Panc1 (cell line): ENCODE measurements around the gene RIPK1. TPM values are rescaled to one million over a fixed set of nuclear protein-coding genes. Genes with fewer than 3 reads are reported as not detected.
"Not testable (repeated sequence)": the region's sequence is repeated elsewhere in the genome, so short reads cannot be mapped to it uniquely, and the experiment has no call there.

Experiments used
- ATAC-seq: fragments of 200-7000 bp; cut with Tn5 transposase; 2 replicates; pipeline ENCODE4 v1.9.1; 2020; ENCODE audit warnings: mild to moderate bottlenecking, moderate library complexity
- BruUV-seq: library from RNA; stranded (reverse); fragments of 400-500 nt; replicated peaks from 2 replicates; lab custom pipeline; 2021; lab: Mats Ljungman, UMichigan
- CTCF ChIA-PET: fragments of 300-600 bp; sonication (Branson Sonifier 250); formaldehyde crosslinking; loops from one replicate; lab custom pipeline; 2022; ENCODE audit warnings: antibody characterized with exemption; lab: Charles Lee
- POLR2A ChIA-PET: fragments of 300-600 bp; sonication (Branson Sonifier 250); formaldehyde crosslinking; loops from one replicate; lab custom pipeline; 2022; ENCODE audit warnings: antibody characterized with exemption; lab: Charles Lee
- DNase-seq: peaks from one replicate; pipeline ENCODE4 v3.0.0-alpha.2; 2010; ENCODE audit warnings: low read depth, low spot score
- H3K27ac ChIP-seq: 2 replicates; pipeline ENCODE4 v1.5.1; 2011; ENCODE audit warnings: mild to moderate bottlenecking, low read length, inconsistent platforms
- H3K27me3 ChIP-seq: fragments of 200-500 bp; sonication (Bioruptor generic); 2 replicates; pipeline ENCODE4 v1.6.0; 2014; ENCODE audit warnings: low read length, inconsistent platforms; ENCODE audit not compliant: control insufficient read depth, insufficient read depth
- H3K36me3 ChIP-seq: fragments of 200-500 bp; sonication (Bioruptor generic); 2 replicates; pipeline ENCODE4 v1.5.1; 2014; ENCODE audit warnings: inconsistent platforms, mild to moderate bottlenecking, low read length, moderate library complexity; ENCODE audit not compliant: control insufficient read depth, insufficient read depth
- H3K4me1 ChIP-seq: 2 replicates; pipeline ENCODE4 v1.5.1; 2011; ENCODE audit warnings: inconsistent platforms, mild to moderate bottlenecking, low read length, moderate library complexity; ENCODE audit not compliant: control insufficient read depth, insufficient read depth
- H3K4me3 ChIP-seq, 2 experiments: 2 replicates each; pipeline ENCODE4 v1.5.1; 2011 to 2012; ENCODE audit warnings: low read depth in 2 of 2, low read length in 2 of 2, mild to moderate bottlenecking in 2 of 2, inconsistent platforms in 1 of 2, moderate library complexity in 1 of 2
- H3K9me3 ChIP-seq: fragments of 200-500 bp; sonication (Bioruptor generic); 2 replicates; pipeline ENCODE4 v1.5.1; 2014; ENCODE audit warnings: low read depth, mild to moderate bottlenecking, inconsistent platforms, low read length, moderate library complexity; ENCODE audit not compliant: control insufficient read depth, insufficient read depth
- POLR2AphosphoS5 ChIP-seq: IDR thresholded peaks from 2 replicates; pipeline ENCODE4 v1.6.1; 2012; ENCODE audit warnings: mild to moderate bottlenecking, low read depth, low read length, moderate library complexity
- SIN3A ChIP-seq: IDR thresholded peaks from 2 replicates; pipeline ENCODE4 v1.6.1; 2012; ENCODE audit warnings: low read depth, mild to moderate bottlenecking, low read length, moderate library complexity, borderline replicate concordance; ENCODE audit not compliant: insufficient read depth
- TCF7L2 ChIP-seq: IDR thresholded peaks from 2 replicates; pipeline ENCODE4 v1.6.1; 2011; ENCODE audit warnings: mild to moderate bottlenecking, low read depth, low read length, inconsistent platforms
- in situ Hi-C: cut with HindIII; loops from 2 replicates; pipeline ENCODE4 v1.10.0; 2016; ENCODE audit warnings: low sequenced_read_pairs, low pct_unique_long_range_greater_than_20kb
- intact Hi-C: fragments of 100-400 bp; cut with micrococcal nuclease; formaldehyde crosslinking; loops from one replicate; pipeline ENCODE4 v1.10.0; 2022; ENCODE audit not compliant: unreplicated experiment
- total RNA-seq: library from RNA; stranded (reverse); gene quantifications from one replicate; pipeline ENCODE4 v1.2.1, GENCODE V29; 2021; ENCODE audit not compliant: unreplicated experiment
- TF ChIP-seq, protein P1 (sequence below): fragments of 450-650 bp; IDR thresholded peaks from 2 replicates; pipeline ENCODE4 v1.5.1; 2017; ENCODE audit warnings: mild to moderate bottlenecking
- TF ChIP-seq, protein P2 (sequence below), 2 experiments: IDR thresholded peaks; 2 replicates each; pipeline ENCODE4 v1.6.1; 2011 to 2012; ENCODE audit warnings: low read depth in 2 of 2, control low read depth in 1 of 2, low read length in 1 of 2, mild to moderate bottlenecking in 1 of 2, moderate library complexity in 1 of 2; ENCODE audit not compliant: insufficient read depth in 1 of 2

RIPK1 gene
- total RNA-seq, 1 experiment from 2014 or later, result 31.6 TPM

DNA sequence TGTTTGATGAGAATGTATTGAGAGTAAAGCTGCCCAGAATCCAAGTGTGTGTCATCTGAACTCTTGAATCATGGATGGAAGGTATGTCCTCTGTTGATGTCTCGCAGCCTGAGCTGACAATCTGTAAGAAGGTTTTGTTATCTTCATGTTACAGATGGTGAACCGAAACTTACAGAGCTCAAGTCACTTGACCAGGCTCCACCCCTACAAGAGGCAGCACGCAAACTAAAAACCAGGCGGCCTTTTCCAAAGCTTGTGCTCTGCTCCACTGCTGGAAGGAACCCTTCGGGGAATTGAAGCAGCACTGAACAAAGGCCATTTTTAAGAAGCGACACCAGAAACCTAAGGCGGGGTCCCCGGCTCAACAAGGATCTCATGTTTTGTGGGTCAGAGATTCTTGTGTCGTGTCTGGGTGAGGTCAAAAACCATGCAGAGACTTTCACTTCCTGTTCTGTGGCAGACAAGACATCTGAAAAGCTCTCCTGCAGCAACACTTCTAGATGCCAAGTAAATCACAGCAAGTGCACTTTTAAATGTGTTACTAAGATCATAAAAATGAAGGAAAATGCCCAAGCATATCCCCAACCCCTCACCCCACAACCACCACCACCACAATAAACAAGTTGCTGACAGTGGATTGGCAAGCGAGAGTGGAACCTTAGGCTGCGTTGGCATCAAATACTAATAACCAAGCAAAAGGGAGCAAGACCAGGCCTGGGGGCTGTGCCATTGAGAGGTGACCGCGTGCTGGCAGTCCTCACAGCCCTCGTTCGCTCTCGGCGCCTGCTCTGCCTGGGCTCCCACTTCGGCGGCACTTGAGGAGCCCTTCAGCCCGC lies 41.3 kb upstream of the RIPK1 start:
- Histone ChIP-seq H3K9me3 (no peaks in the 10 kb centered on the region), H3K36me3 (no peaks in the 10 kb centered on the region), H3K27ac (no peak overlapping the region), H3K4me3 (no peak overlapping the region), H3K27me3 (no peaks in the 10 kb centered on the region), H3K4me1 (0 out of 2 replicates have a peak, but pooled peaks cover 4% of the 10 kb centered on the region)
- no TSS peak for BruUV-seq
- DNase-seq (no peak), ATAC-seq (no peak)
- ChIA-PET CTCF (interaction anchor here (0.6 kb wide), 1 partner anchor 271 kb away, joined by 3 read pairs; no protein-coding TSS in a partner anchor), POLR2A (no interaction called here)
- TF ChIP-seq, protein P1, sequence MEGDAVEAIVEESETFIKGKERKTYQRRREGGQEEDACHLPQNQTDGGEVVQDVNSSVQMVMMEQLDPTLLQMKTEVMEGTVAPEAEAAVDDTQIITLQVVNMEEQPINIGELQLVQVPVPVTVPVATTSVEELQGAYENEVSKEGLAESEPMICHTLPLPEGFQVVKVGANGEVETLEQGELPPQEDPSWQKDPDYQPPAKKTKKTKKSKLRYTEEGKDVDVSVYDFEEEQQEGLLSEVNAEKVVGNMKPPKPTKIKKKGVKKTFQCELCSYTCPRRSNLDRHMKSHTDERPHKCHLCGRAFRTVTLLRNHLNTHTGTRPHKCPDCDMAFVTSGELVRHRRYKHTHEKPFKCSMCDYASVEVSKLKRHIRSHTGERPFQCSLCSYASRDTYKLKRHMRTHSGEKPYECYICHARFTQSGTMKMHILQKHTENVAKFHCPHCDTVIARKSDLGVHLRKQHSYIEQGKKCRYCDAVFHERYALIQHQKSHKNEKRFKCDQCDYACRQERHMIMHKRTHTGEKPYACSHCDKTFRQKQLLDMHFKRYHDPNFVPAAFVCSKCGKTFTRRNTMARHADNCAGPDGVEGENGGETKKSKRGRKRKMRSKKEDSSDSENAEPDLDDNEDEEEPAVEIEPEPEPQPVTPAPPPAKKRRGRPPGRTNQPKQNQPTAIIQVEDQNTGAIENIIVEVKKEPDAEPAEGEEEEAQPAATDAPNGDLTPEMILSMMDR, result no peak
- TF ChIP-seq TCF7L2, result no peak
- TF ChIP-seq POLR2AphosphoS5, result no peak
- TF ChIP-seq, protein P2, sequence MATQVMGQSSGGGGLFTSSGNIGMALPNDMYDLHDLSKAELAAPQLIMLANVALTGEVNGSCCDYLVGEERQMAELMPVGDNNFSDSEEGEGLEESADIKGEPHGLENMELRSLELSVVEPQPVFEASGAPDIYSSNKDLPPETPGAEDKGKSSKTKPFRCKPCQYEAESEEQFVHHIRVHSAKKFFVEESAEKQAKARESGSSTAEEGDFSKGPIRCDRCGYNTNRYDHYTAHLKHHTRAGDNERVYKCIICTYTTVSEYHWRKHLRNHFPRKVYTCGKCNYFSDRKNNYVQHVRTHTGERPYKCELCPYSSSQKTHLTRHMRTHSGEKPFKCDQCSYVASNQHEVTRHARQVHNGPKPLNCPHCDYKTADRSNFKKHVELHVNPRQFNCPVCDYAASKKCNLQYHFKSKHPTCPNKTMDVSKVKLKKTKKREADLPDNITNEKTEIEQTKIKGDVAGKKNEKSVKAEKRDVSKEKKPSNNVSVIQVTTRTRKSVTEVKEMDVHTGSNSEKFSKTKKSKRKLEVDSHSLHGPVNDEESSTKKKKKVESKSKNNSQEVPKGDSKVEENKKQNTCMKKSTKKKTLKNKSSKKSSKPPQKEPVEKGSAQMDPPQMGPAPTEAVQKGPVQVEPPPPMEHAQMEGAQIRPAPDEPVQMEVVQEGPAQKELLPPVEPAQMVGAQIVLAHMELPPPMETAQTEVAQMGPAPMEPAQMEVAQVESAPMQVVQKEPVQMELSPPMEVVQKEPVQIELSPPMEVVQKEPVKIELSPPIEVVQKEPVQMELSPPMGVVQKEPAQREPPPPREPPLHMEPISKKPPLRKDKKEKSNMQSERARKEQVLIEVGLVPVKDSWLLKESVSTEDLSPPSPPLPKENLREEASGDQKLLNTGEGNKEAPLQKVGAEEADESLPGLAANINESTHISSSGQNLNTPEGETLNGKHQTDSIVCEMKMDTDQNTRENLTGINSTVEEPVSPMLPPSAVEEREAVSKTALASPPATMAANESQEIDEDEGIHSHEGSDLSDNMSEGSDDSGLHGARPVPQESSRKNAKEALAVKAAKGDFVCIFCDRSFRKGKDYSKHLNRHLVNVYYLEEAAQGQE (IDR thresholded peaks at IDR 0.05; ENCODE audit: insufficient read depth in 1 of 2, low read depth in 2 of 2, low read length in 1 of 2), result no peak
- no peak for TF ChIP-seq SIN3A
- intact Hi-C loops (no loop called here), in situ Hi-C loops (no loop called here)

DNA sequence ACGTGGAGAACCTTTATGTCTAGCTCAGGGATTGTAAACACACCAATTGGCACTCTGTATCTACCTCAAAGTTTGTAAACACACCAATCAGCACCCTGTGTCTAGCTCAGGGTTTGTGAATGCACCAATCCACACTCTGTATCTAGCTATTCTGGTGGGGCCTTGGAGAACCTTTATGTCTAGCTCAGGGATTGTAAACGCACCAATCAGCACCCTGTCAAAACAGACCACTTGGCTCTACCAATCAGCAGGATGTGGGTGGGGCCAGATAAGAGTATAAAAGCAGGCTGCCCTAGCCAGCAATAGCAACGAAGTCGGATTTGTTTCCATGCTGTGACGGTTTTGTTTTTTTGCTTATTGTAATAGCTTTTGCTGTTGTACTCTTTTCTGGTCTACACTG lies 40.1 kb upstream of the RIPK1 start:
- POLR2A ChIA-PET, DNase-seq, H3K27me3 ChIP-seq, H3K27ac ChIP-seq, in situ Hi-C loops, H3K36me3 ChIP-seq, ATAC-seq, BruUV-seq, H3K4me3 ChIP-seq, H3K4me1 ChIP-seq, intact Hi-C loops, H3K9me3 ChIP-seq: not testable (repeated sequence)
- CTCF ChIA-PET, result interaction anchor here (0.7 kb wide), 1 partner anchor 42 kb away, joined by 3 read pairs; no protein-coding TSS in a partner anchor
